ENCODE data around the gene SLC26A1. TPM values are rescaled to one million over a fixed set of nuclear protein-coding genes. Genes with fewer than 3 reads are reported as not detected.
A peak's percentile ranks its signal among the peaks of the same experiment; 100 is the strongest.

Gene SLC26A1
- total RNA-seq, 1 experiment from 2014 or later = 0.85 TPM

GRCh38 chr4:1014291-1015167, 21.3 kb upstream of the SLC26A1 start (continued):
- no peak for TF ChIP-seq PRDM15 (CRISPR knock-in tag; IDR thresholded peaks at IDR 0.05)
- TF ChIP-seq ATF6 (CRISPR knock-in tag; IDR thresholded peaks at IDR 0.05) = no peak
- TF ChIP-seq RORB (CRISPR knock-in tag; IDR thresholded peaks at IDR 0.05) = no peak
- TF ChIP-seq MAX (CRISPR knock-in tag; IDR thresholded peaks at IDR 0.05) = no peak
- TF ChIP-seq IRF2 (CRISPR knock-in tag; IDR thresholded peaks at IDR 0.05; ENCODE audit: borderline replicate concordance, low read depth) = no peak
- TF ChIP-seq RELA (CRISPR knock-in tag; IDR thresholded peaks at IDR 0.05; ENCODE audit: borderline replicate concordance) = no peak

GRCh38 chr4:1013225-1014073, 20.2 kb upstream of the SLC26A1 start:
- Mint-ChIP-seq H3K27ac (no peak overlapping the region), H3K27me3 (ENCODE audit: low read depth) (peaks cover 20% of the 10 kb centered on the region), H3K4me1 (peaks cover 10% of the 10 kb centered on the region), H3K4me3 (no peak overlapping the region), H3K36me3 (no peaks in the 10 kb centered on the region), H3K9me3 (no peaks in the 10 kb centered on the region)
- DNase-seq (ENCODE audit: low spot score) (no peak), ATAC-seq (no peak)
- CTCF ChIA-PET = no interaction called here
- POLR2A ChIA-PET = no interaction called here
- peak; percentile 18; the same call in 1 of the 2 replicates for TF ChIP-seq RELA (CRISPR knock-in tag; IDR thresholded peaks at IDR 0.05; ENCODE audit: borderline replicate concordance)
- no peak for TF ChIP-seq NR1H2 (CRISPR knock-in tag; IDR thresholded peaks at IDR 0.05)

- no peak for ATAC-seq
- no peak overlapping the region for H3K27ac Mint-ChIP-seq
- H3K9me3 Mint-ChIP-seq = 0 out of 2 replicates have a peak, but pooled peaks cover 1% of the 10 kb centered on the region
- H3K27me3 Mint-ChIP-seq (ENCODE audit: low read depth) = peaks cover 33% of the 10 kb centered on the region
- peaks cover 10% of the 10 kb centered on the region for H3K4me1 Mint-ChIP-seq
- peak; percentile 45 for DNase-seq (ENCODE audit: low spot score)
- H3K4me3 Mint-ChIP-seq = peak overlapping the region; percentile 44; the same call in 1 of the 2 replicates
- TF ChIP-seq SP1 (CRISPR knock-in tag; conservative IDR thresholded peaks at IDR 0.05) (peak; percentile 29; the same call in 1 of the 2 replicates), ZNF423 (CRISPR knock-in tag; IDR thresholded peaks at IDR 0.05) (peak; percentile 70), TEAD4 (CRISPR knock-in tag; IDR thresholded peaks at IDR 0.05) (no peak)
- H3K36me3 Mint-ChIP-seq = no peaks in the 10 kb centered on the region
- POLR2A ChIA-PET = no interaction called here
- CTCF ChIA-PET = no interaction called here
Measured at GRCh38 chr4:1012034-1012739, 19.0 kb upstream of the SLC26A1 start.

- H3K9me3 Mint-ChIP-seq = peaks cover 7% of the 10 kb centered on the region; the same call in 1 of the 2 replicates
- no peak overlapping the region for H3K27ac Mint-ChIP-seq
- DNase-seq (ENCODE audit: low spot score) = no peak
- no peak overlapping the region for H3K4me3 Mint-ChIP-seq
- ChIA-PET POLR2A (no interaction called here), CTCF (no interaction called here)
- peaks cover 38% of the 10 kb centered on the region for H3K27me3 Mint-ChIP-seq (ENCODE audit: low read depth)
- H3K4me1 Mint-ChIP-seq = peaks cover 10% of the 10 kb centered on the region
- no peak for ATAC-seq
- no peak for TF ChIP-seq ATF2 (CRISPR knock-in tag; IDR thresholded peaks at IDR 0.05; ENCODE audit: borderline replicate concordance, low read depth)
- no peak for TF ChIP-seq ZNF425 (CRISPR knock-in tag; conservative IDR thresholded peaks at IDR 0.05)
- TF ChIP-seq TEAD4 (CRISPR knock-in tag; IDR thresholded peaks at IDR 0.05) = no peak
- no peak for TF ChIP-seq FOXJ3 (CRISPR knock-in tag; IDR thresholded peaks at IDR 0.05; ENCODE audit: borderline replicate concordance)
- H3K36me3 Mint-ChIP-seq = no peaks in the 10 kb centered on the region
Measured at GRCh38 chr4:1011666-1012033, 18.4 kb upstream of the SLC26A1 start.
